Measurements from ENCODE around the gene TRAPPC12.
"Not testable (repeated sequence)": the region's sequence is repeated elsewhere in the genome, so short reads cannot be mapped to it uniquely, and the experiment has no call there.

TRAPPC12 gene

DNA sequence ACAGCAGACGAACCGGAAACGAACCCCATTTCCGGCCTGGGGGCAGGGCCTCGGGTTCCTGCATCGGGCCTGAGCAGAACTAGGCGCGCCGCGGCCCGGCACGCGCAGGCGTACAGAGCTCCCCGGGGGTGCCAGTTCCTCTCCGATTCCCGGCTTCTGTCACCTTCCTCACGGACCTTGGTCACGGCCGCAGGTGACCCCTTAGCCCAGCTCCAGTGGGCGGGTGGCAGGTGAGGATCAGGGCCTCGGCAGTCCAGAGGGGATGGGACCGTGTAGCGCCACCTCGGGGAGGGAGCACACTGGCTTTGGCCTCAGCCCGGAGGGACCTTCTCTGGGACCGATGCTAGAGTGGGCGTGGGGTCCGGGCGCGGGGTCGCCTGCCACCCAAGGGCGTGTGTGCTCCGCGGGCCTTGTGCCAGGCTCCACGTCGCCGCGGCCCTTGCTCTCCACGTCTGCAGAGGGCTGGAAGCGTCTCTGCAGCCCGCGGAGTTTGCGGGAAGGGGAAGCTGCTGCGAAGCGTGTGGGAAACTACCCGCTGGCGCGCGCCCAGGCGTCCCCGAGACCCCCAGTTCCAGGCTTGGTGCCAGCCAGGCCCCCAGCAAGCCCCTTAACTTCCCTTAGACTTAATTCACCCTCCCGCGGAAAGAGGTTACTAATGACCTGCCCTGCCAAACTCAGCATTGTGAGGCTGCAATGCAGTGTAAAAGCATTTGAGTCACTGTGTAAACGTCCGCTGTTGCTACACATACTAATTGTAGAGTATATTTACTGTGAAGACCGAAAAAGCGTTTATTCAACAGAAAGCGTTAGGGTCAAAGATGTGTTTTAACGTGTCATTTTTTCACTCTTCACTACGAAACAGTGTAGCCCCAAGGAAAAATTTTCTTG is at the start of gene TRAPPC12:
Gene TRAPPC12 (plus strand): TSS at position 48 of the 888 bp plus-strand sequence. CDS start 7,930 bp downstream, outside the sequence.
- no peak for DNase-seq

DNA sequence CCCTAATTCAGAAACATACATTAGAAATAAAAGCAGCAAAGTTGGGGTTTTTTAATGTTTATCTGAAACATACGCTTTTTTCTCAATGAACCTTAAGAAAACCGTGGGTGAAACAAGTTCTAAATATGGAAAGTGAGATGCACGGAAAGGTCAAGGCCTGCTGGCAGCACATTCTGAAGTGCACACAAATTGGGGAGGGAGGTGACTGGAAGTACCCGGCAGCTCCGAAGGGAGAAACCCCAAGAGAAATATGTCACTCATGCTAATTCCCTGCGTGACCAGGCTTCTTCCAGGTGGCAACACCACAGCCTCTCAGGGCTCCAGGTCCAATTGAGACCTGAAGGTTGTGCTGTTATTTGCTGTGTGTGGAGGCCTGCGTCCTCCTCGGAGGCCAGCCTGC is 47.4 kb upstream of the TRAPPC12 start:
- no peak for DNase-seq

DNA sequence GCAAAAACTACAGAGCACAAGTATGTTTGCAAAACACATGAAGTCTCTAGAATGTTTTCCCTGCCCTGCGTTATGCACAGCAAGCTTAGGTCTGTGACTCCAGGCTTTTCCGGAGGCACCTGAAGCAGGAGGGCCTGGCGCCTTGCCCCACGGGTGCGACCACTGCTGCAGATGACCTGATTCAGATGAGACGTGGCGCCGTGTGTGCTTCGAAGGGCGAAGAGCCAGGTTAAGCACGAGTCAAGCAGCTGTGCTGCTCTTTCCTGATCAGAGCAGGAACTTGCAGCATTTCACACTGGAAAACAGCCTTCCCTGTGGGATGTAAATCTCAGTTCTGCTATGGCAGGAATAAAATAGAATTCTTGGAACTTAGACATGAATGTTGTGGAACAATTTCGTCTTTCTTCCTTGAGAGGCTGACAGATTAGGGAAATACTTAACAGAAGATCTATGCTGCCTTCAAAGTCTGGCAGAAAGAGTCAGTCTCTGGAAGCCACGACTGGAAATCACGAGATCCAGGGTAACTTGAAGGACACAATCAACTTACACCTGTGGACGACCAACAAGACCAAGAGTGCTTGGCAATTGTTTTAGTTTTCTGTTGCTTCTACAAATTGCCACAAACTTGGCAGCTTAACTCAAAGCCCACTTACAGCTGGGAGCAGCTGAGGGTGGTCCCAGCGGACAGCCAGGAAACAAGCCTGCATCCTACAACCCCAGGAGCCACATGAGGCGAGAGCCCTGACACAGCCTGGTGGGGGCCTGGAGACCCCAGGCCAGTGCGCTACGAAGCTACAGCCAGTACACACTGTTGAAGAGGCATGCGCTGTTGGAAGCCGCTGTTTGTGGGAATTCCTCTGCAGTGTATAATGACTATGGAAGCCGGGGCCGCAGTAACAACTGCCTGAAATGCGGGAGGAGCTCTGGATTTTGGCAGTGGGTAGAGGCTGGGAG is 44.8 kb upstream of the TRAPPC12 start:
- no peak for DNase-seq

DNA sequence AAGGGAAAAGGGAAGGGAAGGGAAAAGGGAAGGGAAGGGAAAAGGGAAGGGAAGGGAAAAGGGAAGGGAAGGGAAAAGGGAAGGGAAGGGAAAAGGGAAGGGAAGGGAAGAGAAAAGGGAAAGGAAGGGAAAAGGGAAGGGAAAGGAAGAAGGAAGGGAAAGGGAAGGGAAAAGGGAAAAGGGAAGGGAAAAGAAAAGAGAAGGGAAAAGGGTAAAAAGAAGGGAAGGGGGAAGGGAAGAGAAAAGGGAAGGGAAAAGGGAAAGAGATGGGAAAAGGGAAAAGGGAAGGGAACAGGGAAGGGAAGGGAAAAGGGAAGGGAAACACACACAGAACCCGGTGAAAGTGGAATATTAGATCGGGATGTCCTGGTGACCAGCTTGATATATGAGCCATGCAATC is 42.6 kb upstream of the TRAPPC12 start:
- no peak for DNase-seq

DNA sequence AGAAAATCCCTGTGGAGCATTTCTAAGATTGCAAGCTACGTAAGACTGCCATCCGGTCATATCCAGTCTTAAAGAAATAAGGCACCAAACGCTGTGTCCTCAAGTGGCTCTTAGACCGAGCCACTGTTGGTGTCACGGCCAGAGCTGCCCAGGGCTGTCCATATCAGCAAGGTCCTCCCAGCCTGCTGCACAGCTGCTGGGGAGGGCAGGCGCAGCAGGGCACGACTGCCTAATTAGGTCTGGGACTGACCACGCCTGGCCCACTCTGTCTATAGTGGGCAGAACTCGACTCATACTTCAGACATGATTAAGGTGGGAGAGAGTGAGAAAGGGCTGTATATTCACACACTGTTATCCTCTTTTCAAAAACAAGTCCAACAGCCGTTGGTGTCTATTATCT is 41.2 kb upstream of the TRAPPC12 start:
- DNase-seq: no peak

DNA sequence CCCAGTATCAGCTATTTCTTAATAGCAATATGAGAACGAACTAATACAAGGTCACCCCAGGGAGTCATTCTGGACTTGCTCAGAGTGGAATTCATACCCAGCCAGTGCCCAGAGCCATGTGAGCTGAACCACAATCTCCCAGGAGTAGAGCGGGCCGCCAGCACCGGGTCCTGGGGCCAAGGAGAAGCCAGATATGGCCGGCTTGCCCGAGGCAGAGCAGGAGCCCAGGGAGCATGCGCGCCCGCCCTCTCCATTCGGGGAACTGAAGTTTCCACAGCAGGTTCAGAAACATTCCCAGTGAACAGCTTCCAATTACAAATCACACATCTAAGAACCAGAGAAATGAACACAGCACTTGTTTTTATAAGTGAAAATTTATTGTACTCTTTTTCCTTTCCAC is 39.4 kb upstream of the TRAPPC12 start:
- no peak for DNase-seq

DNA sequence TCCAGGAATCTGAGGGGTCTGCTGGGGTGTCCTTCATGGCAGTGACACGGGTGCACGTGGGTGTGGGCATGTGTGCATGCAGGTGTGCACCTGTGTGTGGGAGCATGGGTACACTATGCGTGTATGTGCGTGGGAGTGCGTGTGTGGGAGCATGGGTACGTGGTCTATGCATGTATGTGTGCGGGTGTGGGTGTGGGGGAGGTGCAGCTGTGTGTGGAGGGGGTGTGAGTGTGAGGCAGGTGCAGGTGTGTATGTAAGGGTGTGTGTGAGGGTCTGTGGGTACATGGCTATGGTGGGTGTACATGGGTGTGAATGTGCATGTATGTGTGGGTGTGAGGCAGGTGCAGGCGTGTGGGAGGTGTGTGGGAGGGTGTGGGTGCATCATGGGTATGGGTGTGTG is 38.2 kb upstream of the TRAPPC12 start:
- DNase-seq: no peak

DNA sequence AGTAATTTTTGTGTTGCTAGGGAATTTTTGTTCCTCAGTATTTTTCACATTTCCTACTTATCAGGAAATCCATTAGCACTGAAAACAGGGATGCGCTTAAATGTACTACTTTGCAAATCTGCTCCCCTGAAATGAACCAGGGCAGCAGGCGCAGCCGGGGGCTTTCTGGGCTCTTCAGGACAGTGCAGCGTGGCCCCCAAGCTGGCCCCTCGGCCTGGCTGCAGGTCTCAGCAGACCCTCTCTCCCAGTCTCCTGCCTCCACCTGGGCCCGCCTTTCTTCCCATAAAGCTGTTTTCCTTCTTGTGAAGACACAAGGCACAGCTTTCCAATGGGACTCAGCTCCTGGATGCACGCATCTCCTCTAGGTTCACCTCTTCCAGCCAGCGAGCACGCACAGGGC is 37.2 kb upstream of the TRAPPC12 start:
- DNase-seq: no peak

DNA sequence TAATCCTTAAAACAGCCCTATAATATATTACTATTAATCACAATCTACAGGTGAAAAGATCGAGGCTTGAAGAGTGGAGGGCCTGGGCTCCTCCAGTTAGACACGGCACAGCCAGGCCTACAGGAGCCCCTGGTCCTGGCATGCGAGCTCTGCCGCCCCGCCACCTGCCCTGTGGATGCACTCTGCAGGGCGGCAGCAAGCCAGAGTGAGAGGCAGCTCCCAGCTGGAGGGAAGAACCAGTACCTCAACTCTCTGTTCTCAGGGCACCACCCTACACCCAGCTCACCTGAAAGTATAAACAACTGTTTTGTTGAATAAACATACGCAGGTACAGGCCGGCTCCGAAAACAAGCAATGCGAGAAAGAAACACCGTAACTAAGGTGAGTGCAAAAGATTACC is 36.5 kb upstream of the TRAPPC12 start:
- no peak for DNase-seq

DNA sequence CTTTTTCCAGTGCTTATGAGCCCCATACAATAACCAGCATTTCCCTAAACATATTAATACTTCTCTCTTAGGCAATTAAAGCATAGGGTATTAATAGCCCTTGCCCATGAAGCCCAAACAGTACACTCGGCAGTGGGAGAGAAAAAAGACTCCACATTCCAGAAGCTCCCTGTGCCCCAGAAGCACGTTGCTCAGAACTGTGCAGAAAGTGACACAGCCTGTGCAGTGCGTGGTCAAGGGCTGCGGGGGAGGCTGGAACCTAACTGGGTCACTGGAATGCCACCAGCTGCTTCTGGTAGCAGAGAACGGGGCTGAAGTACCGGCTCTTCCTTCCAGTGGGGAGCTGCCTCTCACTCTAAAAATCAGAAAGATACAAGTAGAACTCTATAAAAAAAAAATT is 34.6 kb upstream of the TRAPPC12 start:
- no peak for DNase-seq

DNA sequence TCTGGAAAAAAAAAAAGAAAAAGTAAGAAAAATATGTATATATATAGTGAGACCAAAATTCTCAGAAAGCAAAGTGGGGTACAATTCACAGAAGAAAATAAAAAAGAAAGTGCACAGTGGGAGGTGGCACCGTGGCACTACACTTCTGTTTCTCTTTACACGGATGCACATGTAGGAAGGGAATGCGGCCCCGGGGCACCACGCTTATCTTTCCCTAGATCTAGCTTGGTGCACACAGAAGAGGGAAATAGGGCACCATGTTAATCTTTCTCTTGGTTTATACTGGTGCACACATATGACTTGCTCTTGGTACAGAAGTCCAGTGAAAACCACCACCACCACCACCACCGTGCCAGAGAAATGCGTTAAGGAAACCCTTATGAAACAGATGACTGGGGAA is 33.9 kb upstream of the TRAPPC12 start:
- no peak for DNase-seq

DNA sequence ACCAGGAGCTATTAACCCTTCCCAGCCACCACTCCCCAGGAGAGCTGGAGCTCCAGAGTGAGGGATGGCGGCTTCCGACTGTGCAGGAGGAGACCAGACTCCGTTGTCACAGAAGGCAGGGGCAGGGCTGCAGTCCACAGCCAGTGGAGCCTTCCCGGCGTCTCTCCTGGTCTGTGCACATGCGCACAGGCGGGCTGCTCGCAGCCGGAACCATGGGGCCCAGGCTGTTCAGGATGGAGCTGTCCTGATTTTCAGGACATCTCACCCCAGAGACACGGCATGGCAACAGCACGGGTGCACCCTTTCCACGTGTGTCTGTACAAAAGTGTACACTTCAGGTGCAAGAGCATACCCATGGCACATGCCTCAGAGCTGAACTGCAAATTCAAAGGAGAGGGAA is 30.7 kb upstream of the TRAPPC12 start:
- no peak for DNase-seq

DNA sequence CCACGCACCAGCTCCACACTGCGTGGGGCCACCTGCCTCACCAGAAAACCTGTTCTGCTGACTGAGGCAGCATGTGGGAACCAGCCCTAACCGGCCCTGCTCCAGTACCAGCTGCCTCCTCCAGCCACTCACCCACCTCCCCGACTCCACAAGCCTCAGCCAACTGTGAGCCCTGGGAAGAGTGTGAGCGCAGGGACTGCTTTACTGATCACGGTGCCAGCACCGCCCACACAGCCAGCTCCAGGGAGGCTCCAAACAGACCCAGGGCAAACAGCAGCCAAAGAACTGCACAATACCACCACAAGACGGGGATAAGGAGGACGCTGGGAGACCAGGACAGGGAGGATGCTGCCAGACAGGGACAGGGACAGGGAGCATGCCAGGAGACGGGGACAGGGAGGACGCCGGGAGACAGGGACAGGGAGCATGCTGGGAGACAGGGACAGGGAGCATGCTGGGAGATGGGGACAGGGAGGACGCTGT is 30.2 kb upstream of the TRAPPC12 start:
- DNase-seq: no peak

DNA sequence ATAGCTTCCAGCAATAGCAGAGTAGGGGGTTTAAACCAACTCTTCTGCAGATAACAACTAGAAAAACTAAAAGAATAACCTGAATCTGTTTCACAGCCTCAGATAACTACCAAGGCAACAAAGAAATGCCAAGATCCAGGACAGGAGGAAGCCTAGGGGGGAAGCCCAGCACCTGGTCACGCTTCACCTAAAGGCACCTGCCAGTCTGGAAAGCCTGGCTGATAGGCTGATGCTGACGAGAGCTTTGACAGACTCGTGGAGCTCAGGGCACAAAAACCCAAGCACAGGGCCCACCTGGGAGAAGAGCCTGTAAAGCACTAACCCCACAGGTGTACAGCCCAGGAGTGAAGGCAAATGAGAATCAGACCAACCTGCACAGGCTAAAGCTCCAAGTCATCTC is 24.5 kb upstream of the TRAPPC12 start:
- no peak for DNase-seq

DNA sequence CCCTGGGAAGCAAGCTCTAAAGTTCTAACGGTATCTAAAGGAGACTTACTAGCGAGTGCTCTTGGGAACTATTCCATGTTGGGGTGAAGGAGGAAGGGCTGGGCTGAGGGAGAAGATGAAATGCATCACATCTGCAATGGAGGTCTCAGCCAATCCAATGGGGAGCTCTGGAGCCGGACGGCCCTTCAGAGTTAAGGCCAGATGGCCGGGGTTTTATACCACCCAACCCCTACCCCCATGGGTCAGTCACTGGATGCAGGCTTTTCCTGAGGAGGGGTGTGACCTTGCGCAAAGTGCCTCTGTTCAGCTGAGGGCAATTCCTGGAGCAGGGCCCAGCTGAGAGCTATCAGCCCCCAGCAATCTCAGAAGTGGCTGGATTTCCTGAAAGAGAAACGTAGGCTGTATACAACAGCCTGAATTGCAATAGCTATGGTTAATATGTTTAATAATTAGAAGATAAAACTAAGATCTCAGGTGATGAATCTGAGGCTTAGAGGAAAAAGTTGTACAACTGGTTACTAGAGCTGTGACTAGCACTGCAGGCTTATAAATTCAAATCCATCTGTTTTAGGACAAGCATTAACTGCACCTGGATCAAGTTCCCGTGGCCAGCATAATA is 23.4 kb upstream of the TRAPPC12 start:
- DNase-seq: no peak

DNA sequence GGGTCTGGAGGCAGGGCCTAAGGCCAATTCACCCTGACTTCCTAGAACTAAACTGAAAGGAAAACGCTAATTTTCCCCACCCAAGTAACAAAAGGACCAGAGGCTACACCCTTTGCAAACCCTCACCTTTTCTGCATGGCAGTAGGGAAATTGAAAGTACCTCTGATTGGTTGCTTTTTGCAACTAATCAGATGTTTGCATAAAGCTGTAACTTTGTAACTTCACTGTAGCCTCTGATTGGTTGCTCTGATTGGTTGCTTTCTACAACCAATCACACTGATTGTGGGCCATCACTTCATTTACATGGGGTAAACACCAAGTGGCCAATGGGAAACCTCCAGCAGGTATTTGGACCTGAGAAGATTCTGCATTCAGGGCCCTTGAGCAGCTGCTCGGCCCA is 22.7 kb upstream of the TRAPPC12 start:
- no peak for DNase-seq

DNA sequence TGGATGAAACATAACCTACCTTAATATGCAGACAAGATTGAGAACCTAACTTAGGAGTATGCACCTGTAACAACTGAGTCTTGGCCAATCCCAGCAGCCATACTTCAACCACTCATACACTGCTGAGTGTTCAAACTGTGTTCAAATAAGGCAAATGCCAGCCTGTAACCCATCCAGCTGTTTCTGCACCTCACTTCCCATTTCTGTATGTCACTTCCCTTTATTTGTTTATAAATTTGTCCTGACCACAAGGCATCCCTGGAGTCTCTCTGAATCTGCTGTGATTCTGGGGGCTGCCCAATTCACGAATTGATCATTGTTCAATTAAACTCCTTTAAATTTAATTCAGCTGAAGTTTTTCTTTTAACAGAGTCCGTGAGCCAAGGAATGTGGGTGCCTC is 22.0 kb upstream of the TRAPPC12 start:
- not testable (repeated sequence) for DNase-seq

DNA sequence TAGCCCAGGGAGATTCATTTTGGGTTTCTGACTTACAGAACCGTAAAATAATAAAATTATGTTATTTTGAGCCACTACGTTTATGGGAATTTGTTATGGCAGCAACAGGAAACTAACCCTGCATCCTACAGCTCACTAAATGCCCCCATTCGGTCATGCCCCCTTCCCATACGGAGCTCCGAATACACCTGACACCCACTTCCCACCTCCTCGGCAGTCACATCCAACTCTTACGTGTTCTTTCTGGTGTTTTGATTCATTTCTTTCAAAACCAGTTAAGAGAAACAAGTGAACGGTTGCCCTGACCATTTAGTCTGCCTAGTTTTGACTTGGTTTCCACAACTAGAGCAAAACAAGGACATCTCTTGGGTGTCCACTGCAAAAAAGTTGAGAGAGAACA is 21.6 kb upstream of the TRAPPC12 start:
- no peak for DNase-seq

DNA sequence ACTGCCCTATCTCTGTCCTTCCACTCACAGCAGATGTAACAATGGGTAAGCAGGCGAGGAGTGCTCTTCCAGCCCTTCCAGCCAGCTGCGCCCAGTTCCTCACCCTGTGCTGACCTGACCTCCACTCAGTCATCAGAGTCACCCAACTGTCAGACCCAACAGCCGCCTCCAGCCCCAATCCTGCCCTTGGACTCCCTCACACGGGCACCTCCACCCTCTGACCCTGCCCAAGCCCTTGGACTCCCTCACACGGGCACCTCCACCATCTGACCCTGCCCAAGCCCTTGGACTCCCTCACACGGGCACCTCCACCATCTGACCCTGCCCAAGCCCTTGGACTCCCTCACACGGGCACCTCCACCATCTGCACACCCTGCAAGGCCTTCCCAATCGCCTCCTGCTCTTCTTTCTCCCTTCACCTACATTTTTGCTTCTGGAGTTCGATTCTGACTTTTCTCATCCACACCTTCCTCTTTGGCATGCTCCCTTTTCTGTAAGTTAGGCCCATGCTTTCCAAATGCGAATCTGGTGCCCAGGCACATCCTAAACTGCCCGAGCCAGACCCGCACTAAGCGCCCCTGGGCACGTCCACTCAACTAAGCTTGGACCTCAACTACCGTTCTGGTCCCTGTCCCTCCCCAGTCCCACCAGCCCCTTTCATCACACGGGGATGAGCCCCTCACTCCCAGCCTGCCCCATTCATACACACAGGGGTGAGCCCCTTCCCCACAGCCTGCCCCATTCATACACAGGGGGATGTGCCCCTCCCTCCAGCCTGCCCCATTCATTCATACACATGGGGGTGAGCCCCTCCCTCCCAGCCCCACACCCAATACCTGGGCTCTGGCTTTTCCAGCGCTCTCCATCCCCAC is 17.7 kb upstream of the TRAPPC12 start:
- no peak for DNase-seq

DNA sequence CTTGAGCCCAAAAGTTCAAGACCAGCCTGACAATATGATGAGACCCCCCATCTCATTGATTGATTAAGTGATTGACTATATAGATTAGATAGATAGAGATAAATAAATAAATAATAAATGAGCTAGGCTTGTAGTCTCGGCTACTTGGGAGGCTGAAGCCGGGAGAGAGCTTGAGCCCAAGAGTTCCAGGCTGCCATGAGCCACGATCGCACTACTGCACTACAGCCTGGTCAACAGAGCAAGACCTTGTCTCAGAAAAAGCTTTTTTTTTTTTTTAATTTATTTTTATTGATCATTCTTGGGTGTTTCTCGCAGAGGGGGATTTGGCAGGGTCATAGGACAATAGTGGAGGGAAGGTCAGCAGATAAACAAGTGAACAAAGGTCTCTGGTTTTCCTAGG is 14.3 kb upstream of the TRAPPC12 start:
- no peak for DNase-seq

DNA sequence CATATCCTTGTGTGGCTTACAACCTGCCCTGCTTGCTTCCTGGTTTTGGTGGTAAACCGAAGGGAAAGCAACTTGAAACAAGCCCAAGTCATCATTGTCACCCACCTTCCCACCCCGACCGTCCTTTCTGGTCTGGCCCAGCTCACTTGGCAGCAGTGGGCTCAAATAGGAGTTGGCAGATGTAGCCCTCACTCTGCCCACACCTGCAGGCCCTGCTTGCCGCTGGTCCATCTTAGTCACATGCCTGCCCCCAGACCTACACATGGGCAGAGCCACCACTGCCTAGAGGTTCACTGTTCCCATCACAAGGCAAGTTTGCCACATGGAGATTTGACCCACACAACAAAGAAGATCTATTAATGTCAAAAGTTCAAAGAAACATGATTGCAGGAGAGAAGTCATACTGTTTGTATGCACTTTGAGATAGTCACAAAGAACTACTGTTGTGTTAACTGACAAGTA is 11.2 kb upstream of the TRAPPC12 start:
- no peak for DNase-seq
